Embryonic facial prominence (tissue), 1 donor: ENCODE results near the gene KRT2.
"Not testable (repeated sequence)": the region's sequence is repeated elsewhere in the genome, so short reads cannot be mapped to it uniquely, and the experiment has no call there.

Experiments used
- DNase-seq: peaks from one replicate; pipeline ENCODE4 v3.0.0-alpha.2; 2016; ENCODE audit errors: extremely low spot score

KRT2 gene

DNA sequence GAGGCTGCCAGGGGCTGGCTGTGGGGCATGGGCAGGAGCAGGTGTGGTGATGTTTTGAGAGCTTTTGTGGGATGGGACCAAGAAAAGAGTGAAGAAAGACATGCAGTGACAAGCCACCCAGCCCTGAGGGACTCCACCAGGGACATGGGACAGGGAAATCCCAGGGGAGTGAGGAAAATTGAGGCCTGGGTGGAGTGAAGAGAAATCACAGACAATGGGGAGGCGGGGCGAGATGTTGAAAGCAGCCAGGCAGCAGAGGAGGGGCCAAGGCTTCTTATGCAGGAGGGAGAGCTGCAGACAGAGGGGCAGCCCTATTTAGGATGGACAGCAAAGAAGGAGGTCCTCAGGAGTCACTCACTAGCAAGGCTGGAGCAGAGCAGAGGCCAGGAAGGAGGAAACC is 32.4 kb upstream of the KRT2 start:
- DNase-seq: no peak

GRCh38 chr12:52683575-52684300 is 31.7 kb upstream of the KRT2 start:
- DNase-seq: no peak

GRCh38 chr12:52682938-52683574 is 31.0 kb upstream of the KRT2 start:
- no peak for DNase-seq

DNA sequence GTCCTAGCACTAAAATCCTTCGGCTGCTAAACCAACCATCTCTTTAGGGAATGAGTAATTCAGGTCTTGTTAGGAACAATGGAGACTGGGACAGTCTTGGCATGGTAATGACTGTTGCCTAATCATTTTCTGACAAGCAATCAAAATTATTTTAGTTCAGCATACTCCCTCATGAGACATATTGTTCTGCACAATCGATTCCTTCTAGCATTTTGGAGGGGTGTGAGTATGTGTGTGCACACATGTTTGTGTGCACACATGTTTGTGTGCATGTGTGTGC is 30.3 kb upstream of the KRT2 start:
- DNase-seq: no peak

DNA sequence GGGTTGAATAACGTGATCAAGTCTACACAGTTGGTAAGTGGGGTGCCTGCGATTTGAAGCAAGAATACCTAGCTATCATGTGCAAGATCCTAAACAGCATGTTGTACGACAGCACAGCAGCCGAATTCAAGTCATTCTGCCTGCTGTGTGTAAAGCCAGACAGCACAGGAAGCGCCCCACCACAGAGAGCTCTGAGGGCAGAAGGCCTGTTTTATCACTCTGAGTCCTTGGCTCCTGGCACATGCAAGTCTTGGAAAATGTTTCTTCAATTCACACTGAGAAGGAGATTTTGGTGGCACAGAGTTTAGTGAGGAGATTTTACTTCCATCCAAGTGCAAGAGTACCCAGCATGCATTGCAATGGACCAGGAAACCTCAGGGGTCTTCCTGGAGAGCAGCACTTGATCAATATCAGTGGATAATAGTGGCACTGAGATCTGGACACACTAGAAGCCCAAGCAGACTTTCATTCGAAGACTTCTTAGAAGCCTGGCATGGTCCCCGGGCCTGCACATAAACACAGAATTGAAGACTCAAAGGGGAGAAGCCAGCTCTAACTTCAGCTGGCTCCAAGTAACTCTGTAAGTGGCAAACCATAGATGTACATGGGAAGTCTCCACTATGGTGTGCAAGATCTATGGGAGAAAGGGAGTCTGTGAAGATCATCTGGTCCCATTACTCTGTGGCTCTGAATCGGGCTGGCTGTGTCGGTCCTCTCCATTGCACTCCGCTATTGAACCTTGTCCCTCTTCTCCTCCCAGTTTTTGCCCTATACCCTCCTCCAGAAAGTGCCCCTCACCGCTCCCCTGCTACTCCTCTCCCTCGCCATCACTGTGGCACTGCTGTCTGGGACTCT is 29.7 kb upstream of the KRT2 start:
- DNase-seq: no peak

DNA sequence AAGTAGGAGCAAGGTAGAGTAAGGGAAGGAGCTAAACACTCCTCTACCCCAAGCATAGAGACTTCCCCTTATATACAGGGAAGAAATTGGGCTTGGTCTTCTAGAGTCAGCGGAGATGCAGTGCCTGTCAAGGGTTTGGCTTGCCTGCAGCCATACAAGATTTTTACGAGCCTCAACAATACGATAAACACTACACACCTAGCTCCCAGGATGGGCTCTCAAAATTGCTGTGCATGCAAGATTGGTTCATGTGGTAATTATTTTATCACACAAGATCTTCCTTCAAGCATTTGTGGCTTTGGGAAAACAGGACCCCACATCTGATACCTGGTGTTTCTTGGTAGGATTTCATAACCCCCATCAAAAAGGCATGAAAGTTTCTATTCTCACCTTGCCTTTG is 28.4 kb upstream of the KRT2 start, which contains the start of gene KRT1:
KRT1 (minus strand) TSS at position 45 of the 400 bp plus-strand sequence. CDS start 59 bp downstream, outside the sequence.
- no peak for DNase-seq

DNA sequence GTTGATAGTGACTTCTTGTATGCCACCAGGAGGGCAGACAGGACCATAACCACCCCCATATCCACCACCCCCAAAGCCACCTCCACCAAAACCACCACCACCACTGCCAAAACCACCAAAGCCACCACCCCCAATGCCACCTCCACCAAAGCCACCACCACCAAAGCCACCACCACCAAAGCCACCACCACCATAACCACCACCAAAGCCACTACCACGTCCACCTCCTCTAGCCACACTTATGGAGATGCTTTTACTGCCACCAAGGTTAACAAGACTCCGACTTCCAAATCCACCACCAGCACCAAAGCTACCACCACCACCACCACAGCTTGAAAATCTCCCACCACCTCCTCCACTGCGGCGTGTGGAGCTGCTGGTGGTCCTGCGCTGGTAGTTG is 27.9 kb upstream of the KRT2 start:
- DNase-seq: no peak

DNA sequence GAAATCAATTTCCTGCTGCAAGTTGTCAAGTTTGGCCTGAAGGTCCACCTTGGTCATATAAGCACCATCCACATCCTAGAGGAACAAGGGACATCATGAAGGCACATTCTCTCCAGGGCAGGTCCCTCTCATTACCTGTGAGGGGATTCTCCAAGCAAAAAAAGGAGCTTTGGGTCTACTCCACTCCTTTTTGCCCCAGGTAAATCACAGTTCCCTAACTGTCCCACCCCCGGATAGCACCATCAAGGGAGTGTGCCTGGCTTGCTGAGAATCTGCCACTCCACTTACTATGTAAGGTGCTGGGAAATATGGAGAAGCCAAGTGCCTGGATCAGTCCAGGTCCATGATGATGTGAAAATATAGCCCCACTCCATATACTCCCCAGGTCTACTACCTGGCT is 25.7 kb upstream of the KRT2 start:
- no peak for DNase-seq

GRCh38 chr12:52677126-52677525 is 25.1 kb upstream of the KRT2 start:
- no peak for DNase-seq

GRCh38 chr12:52676163-52676562 is 24.2 kb upstream of the KRT2 start:
- no peak for DNase-seq

GRCh38 chr12:52675301-52675701 is 23.3 kb upstream of the KRT2 start:
- no peak for DNase-seq

DNA sequence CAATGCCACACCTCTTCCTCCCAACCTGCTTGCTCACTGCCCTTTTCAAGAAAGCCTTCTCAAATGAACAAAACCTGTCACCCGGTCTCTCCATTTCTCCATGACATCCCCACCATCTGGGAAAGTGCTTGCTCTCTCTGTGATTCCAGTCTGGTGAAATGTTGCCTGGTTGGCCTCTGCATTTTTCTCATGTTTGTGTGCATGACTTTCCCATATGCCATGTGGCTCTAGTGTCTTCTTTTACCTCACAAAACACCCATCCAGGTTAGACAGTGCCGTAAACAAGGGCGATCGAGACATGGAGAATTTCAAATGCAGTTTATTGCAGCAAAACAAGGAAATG is 22.4 kb upstream of the KRT2 start:
- DNase-seq: no peak

DNA sequence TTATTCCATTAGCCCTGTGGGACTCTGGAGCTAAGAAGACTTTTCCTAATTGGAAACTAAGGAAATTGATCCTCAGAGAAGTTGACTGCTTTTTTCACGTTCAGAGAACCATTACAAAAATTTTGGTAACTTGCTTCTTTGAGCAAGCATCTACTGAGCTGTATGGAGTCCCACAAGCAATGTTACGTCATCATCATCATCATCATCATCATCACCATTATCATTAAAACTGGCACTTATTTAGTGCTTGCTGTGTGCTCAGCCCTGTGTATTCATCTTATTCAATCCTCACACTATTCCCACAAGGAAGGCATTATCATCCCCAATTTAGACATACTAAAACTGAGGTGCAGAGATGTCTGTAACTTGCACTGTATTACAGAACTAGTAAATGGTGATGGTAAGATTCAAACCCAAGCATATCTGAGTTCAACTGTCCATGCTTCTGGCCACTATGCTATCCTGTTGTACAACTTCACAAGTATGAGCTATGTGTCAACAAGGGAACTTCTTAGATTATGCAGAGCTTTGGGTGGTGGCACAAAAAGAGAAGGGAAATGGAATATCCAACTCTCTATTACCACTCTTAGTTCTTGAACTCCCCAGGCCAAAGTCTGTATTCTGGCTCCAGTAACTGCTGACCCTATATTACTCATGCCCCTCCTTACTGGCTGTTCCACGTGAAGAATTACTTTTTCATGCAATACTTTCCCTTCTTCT is 21.9 kb upstream of the KRT2 start:
- no peak for DNase-seq

- DNase-seq: no peak
Measured at GRCh38 chr12:52673217-52673616, 21.2 kb upstream of the KRT2 start.

- DNase-seq: no peak
Measured at GRCh38 chr12:52672321-52672933, 20.4 kb upstream of the KRT2 start.

GRCh38 chr12:52670961-52671360 is 18.9 kb upstream of the KRT2 start:
- DNase-seq: no peak

GRCh38 chr12:52670506-52670905 is 18.5 kb upstream of the KRT2 start:
- DNase-seq: no peak

DNA sequence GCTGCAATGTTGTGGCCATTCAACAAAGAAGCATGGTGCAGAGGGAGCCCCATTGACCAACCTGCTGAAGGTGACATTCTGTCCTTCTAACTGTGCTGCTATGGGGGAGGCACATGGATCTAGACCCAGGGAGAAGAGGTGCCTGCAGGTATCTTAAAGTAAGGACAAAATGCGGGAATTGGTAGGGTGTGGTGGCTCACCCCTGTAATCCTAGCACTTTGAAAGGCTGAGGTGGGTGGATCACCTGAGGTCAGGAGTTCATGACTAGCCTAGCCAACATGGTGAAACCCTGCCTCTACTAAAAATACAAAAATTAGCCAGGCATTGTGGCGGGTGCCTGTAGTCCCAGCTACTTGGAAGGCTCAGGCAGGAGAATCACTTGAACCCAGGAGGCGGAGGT is 17.9 kb upstream of the KRT2 start:
- not testable (repeated sequence) for DNase-seq

GRCh38 chr12:52669426-52669825 is 17.4 kb upstream of the KRT2 start:
- no peak for DNase-seq

GRCh38 chr12:52667931-52668330 is 15.9 kb upstream of the KRT2 start:
- no peak for DNase-seq

GRCh38 chr12:52667509-52667908 is 15.5 kb upstream of the KRT2 start:
- DNase-seq: no peak

DNA sequence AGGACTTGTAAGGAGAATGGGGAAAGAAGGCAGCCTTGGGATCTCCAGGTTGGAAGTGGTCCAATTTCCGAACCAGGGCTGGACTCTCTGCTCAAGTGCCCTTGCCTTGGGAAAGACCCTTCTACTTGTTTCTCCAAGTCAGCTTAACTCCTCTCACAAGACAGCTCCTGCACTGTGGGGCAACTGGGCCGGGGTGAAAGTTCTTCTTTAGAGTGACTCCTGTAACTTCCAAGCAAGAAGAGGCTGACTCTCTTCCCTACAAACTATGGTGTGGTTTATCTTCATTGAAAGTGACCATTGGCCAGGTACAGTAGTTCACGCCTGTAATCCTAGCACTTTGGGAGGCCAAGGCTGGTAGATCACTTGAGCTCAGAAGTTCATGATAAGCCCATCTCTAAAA is 14.5 kb upstream of the KRT2 start:
- DNase-seq: no peak
